H9 (cell line): Measurements from ENCODE around the gene FAM193B. TPM values are rescaled to one million over a fixed set of nuclear protein-coding genes. Genes with fewer than 3 reads are reported as not detected.
A peak's percentile ranks its signal among the peaks of the same experiment; 100 is the strongest.

Experiments
- DNase-seq: peaks from one replicate; pipeline ENCODE4 v3.0.0-alpha.2; 2017
- H2AFZ ChIP-seq: one replicate; pipeline ENCODE4 v1.6.1; 2013; ENCODE audit warnings: mild to moderate bottlenecking, low read length, control low read depth, moderate library complexity
- H2AK5ac ChIP-seq: 2 replicates; pipeline ENCODE4 v1.6.1; 2013; ENCODE audit warnings: low read length, control low read depth, mixed read lengths; ENCODE audit not compliant: insufficient read length
- H2BK120ac ChIP-seq: one replicate; pipeline ENCODE4 v1.6.1; 2013; ENCODE audit warnings: low read depth, mild to moderate bottlenecking, low read length, control low read depth, inconsistent platforms; ENCODE audit not compliant: poor library complexity, severe bottlenecking
- H2BK12ac ChIP-seq: 2 replicates; pipeline ENCODE4 v1.6.1; 2013; ENCODE audit warnings: low read length, control low read depth, mixed read lengths, low read depth; ENCODE audit not compliant: insufficient read length
- H2BK15ac ChIP-seq: 2 replicates; pipeline ENCODE4 v1.6.1; 2013; ENCODE audit warnings: low read depth, low read length, control low read depth
- H2BK20ac ChIP-seq: one replicate; pipeline ENCODE4 v1.6.1; 2013; ENCODE audit warnings: low read depth, mild to moderate bottlenecking, low read length, control low read depth, inconsistent platforms; ENCODE audit not compliant: poor library complexity, severe bottlenecking
- H2BK5ac ChIP-seq: 2 replicates; pipeline ENCODE4 v1.6.1; 2013; ENCODE audit warnings: low read length, control low read depth, mixed read lengths; ENCODE audit not compliant: insufficient read length
- H3K14ac ChIP-seq: 2 replicates; pipeline ENCODE4 v1.6.1; 2013; ENCODE audit warnings: low read length, control low read depth; ENCODE audit not compliant: insufficient read depth
- H3K18ac ChIP-seq: 2 replicates; pipeline ENCODE4 v1.6.1; 2013; ENCODE audit warnings: low read depth, mild to moderate bottlenecking, mixed read lengths, low read length, control low read depth; ENCODE audit not compliant: insufficient read length
- H3K23ac ChIP-seq: 2 replicates; pipeline ENCODE4 v1.6.1; 2013; ENCODE audit warnings: low read length, control low read depth, mixed read lengths, low read depth; ENCODE audit not compliant: insufficient read length
- H3K23me2 ChIP-seq: 2 replicates; pipeline ENCODE4 v1.6.1; 2013; ENCODE audit warnings: low read depth, mild to moderate bottlenecking, mixed read lengths, low read length, control low read depth; ENCODE audit not compliant: insufficient read length, poor library complexity, severe bottlenecking
- H3K27ac ChIP-seq: 2 replicates; pipeline ENCODE4 v1.5.1; 2013; ENCODE audit warnings: low read length, control low read depth, mixed read lengths, low read depth; ENCODE audit not compliant: insufficient read length
- H3K27me3 ChIP-seq: 2 replicates; pipeline ENCODE4 v1.6.1; 2013; ENCODE audit warnings: low read length, control low read depth, inconsistent platforms; ENCODE audit not compliant: insufficient read depth
- H3K4ac ChIP-seq: 2 replicates; pipeline ENCODE4 v1.6.1; 2013; ENCODE audit warnings: low read depth, mild to moderate bottlenecking, control low read depth, inconsistent platforms, low read length, moderate library complexity
- H3K4me1 ChIP-seq: 2 replicates; pipeline ENCODE4 v1.6.1; 2013; ENCODE audit warnings: low read length, control low read depth, inconsistent platforms; ENCODE audit not compliant: insufficient read depth
- H3K4me2 ChIP-seq: 2 replicates; pipeline ENCODE4 v1.6.1; 2013; ENCODE audit warnings: low read length, control low read depth, mixed read lengths; ENCODE audit not compliant: insufficient read length, insufficient read depth
- H3K56ac ChIP-seq: 2 replicates; pipeline ENCODE4 v1.6.1; 2013; ENCODE audit warnings: low read depth, mild to moderate bottlenecking, mixed read lengths, low read length, control low read depth; ENCODE audit not compliant: insufficient read length
- H3K79me1 ChIP-seq: 2 replicates; pipeline ENCODE4 v1.6.1; 2013; ENCODE audit warnings: low read depth, mild to moderate bottlenecking, moderate library complexity, low read length, control low read depth, inconsistent platforms; ENCODE audit not compliant: insufficient read depth, poor library complexity, severe bottlenecking
- H3K79me2 ChIP-seq: 2 replicates; pipeline ENCODE4 v1.6.1; 2013; ENCODE audit warnings: low read length, control low read depth, inconsistent platforms; ENCODE audit not compliant: insufficient read depth
- H3K9ac ChIP-seq: 2 replicates; pipeline ENCODE4 v1.6.1; 2013; ENCODE audit warnings: low read length, control low read depth, mixed read lengths; ENCODE audit not compliant: insufficient read length; ENCODE audit errors: extremely low read depth
- H3K9me3 ChIP-seq: one replicate; pipeline ENCODE4 v1.6.1; 2013; ENCODE audit warnings: low read depth, low read length, inconsistent platforms; ENCODE audit not compliant: control insufficient read depth
- H3T11ph ChIP-seq: one replicate; pipeline ENCODE4 v1.6.1; 2013; ENCODE audit warnings: mild to moderate bottlenecking, low read length, control low read depth, inconsistent platforms
- H4K20me1 ChIP-seq: one replicate; pipeline ENCODE4 v1.6.1; 2013; ENCODE audit not compliant: control insufficient read depth, insufficient read length, insufficient read depth
- H4K5ac ChIP-seq: 2 replicates; pipeline ENCODE4 v1.6.1; 2013; ENCODE audit warnings: low read depth, mild to moderate bottlenecking, mixed read lengths, low read length, control low read depth; ENCODE audit not compliant: insufficient read length
- H4K8ac ChIP-seq: replicated peaks from 2 replicates; pipeline ENCODE4 v1.6.1; 2013; ENCODE audit warnings: low read length, control low read depth, mixed read lengths, low read depth; ENCODE audit not compliant: insufficient read length
- H4K91ac ChIP-seq: 2 replicates; pipeline ENCODE4 v1.6.1; 2013; ENCODE audit warnings: low read depth, mild to moderate bottlenecking, moderate library complexity, mixed read lengths, low read length, control low read depth; ENCODE audit not compliant: insufficient read length
- H3K27ac Mint-ChIP-seq, 3 experiments: 2 replicates in 2 of 3; 3 replicates in 1 of 3; pipeline ENCODE4 v1.8.0; 2020 to 2021; ENCODE audit warnings: mixed read lengths in 3 of 3, mild to moderate bottlenecking in 1 of 3, moderate library complexity in 1 of 3
- H3K27me3 Mint-ChIP-seq: 2 replicates; pipeline ENCODE4 v1.8.0; 2021; ENCODE audit warnings: low read depth, mild to moderate bottlenecking, moderate library complexity, mixed read lengths
- H3K36me3 Mint-ChIP-seq, 3 experiments: 2 replicates in 2 of 3; 3 replicates in 1 of 3; pipeline ENCODE4 v1.8.0; 2020 to 2021; ENCODE audit warnings: low read depth in 3 of 3, mixed read lengths in 3 of 3; ENCODE audit not compliant: insufficient read depth in 1 of 3
- H3K4me1 Mint-ChIP-seq, 2 experiments: 2 replicates each; pipeline ENCODE4 v1.8.0; 2020; ENCODE audit warnings: mixed read lengths in 2 of 2
- H3K4me3 Mint-ChIP-seq, 2 experiments: 2 replicates in 1 of 2; 3 replicates in 1 of 2; pipeline ENCODE4 v1.8.0; 2020 to 2021; ENCODE audit warnings: mild to moderate bottlenecking in 2 of 2, mixed read lengths in 2 of 2, moderate library complexity in 1 of 2
- H3K9me3 Mint-ChIP-seq, 2 experiments: 2 replicates in 1 of 2; 3 replicates in 1 of 2; pipeline ENCODE4 v1.8.0; 2020; ENCODE audit warnings: mild to moderate bottlenecking in 2 of 2, mixed read lengths in 2 of 2, moderate library complexity in 1 of 2
- CTCF ChIP-seq: fragments of 200-600 bp; sonication (generic); conservative IDR thresholded peaks from 3 replicates; pipeline ENCODE4 v1.8.0; 2021; ENCODE audit warnings: antibody characterized with exemption, mild to moderate bottlenecking
- WGBS: extraction: QIAGEN DNeasy Blood & Tissue Kit; methylation state at CpG from one replicate; pipeline ENCODE4 v1.1.7; 2013; ENCODE audit warnings: missing lambda C conversion rate, low lambda C conversion rate, mixed read lengths; ENCODE audit not compliant: insufficient read length; ENCODE audit errors: extremely low coverage; 5-methylcytosine and 5-hydroxymethylcytosine counted together
- total RNA-seq: library from RNA; stranded (reverse); gene quantifications from 2 replicates; pipeline ENCODE4 v1.2.1, GENCODE V29; 2021

The FAM193B gene
- total RNA-seq, 1 experiment from 2014 or later, result 71.5 TPM

- H3K79me2 ChIP-seq, result no peaks in the 10 kb centered on the region
- no peaks in the 10 kb centered on the region for H3K23me2 ChIP-seq
- H4K5ac ChIP-seq, result no peak overlapping the region
- H3K9ac ChIP-seq, result no peak overlapping the region
- no peak overlapping the region for H3K56ac ChIP-seq
- H3K79me1 ChIP-seq, result no peaks in the 10 kb centered on the region
- no peak overlapping the region for H2AFZ ChIP-seq
- peak overlapping the region in 1 of 3 experiments; percentile 15; a peak in 2 of 7 replicates for H3K27ac Mint-ChIP-seq
- no peak overlapping the region for H3K27ac ChIP-seq
- H4K8ac ChIP-seq, result no peak overlapping the region
- H3K4me3 Mint-ChIP-seq, result no peak overlapping the region
- H3K9me3 ChIP-seq, result no peaks in the 10 kb centered on the region
- H2BK5ac ChIP-seq, result no peak overlapping the region
- no peaks in the 10 kb centered on the region for H3K9me3 Mint-ChIP-seq
- no peak overlapping the region for H2BK20ac ChIP-seq
- H3K4ac ChIP-seq, result no peak overlapping the region
- no peak for DNase-seq
- H3K36me3 Mint-ChIP-seq, result peaks cover 2 to 6% (median 3%) of the 10 kb centered on the region in 3 experiments; a peak in 6 of 7 replicates
- H3K4me1 ChIP-seq, result no peaks in the 10 kb centered on the region; the same call in 1 of the 2 replicates
- no peak overlapping the region for H3K4me2 ChIP-seq
- H2AK5ac ChIP-seq, result no peak overlapping the region
- no peak overlapping the region for H3K18ac ChIP-seq
- H2BK120ac ChIP-seq, result no peak overlapping the region
- H3K23ac ChIP-seq, result no peak overlapping the region
- H3K27me3 Mint-ChIP-seq, result peaks cover 29% of the 10 kb centered on the region
- H2BK15ac ChIP-seq, result no peak overlapping the region
- WGBS, result no CpG with 5 or more reads among the region's 9 CpGs
- H3K14ac ChIP-seq, result 0 out of 2 replicates have a peak overlapping the region, but pooled peaks have one; percentile 16
- H2BK12ac ChIP-seq, result no peak overlapping the region
- H4K20me1 ChIP-seq, result no peaks in the 10 kb centered on the region
- H3K27me3 ChIP-seq, result no peaks in the 10 kb centered on the region; the same call in 1 of the 2 replicates
- TF ChIP-seq CTCF, result no peak
- H3K4me1 Mint-ChIP-seq, result peaks cover 21 to 31% of the 10 kb centered on the region in 2 experiments
- H3T11ph ChIP-seq, result no peak overlapping the region
- H4K91ac ChIP-seq, result no peak overlapping the region
Observed at GRCh38 chr5:177501874-177502678, 52.3 kb downstream of the FAM193B start.
